NCI-H774 (cell line): Measurements from ENCODE around the gene USPL1.

Experiments used
- DNase-seq: peaks from one replicate; lab custom pipeline; 2025; lab: John Stamatoyannopoulos, UW

Gene USPL1

DNA sequence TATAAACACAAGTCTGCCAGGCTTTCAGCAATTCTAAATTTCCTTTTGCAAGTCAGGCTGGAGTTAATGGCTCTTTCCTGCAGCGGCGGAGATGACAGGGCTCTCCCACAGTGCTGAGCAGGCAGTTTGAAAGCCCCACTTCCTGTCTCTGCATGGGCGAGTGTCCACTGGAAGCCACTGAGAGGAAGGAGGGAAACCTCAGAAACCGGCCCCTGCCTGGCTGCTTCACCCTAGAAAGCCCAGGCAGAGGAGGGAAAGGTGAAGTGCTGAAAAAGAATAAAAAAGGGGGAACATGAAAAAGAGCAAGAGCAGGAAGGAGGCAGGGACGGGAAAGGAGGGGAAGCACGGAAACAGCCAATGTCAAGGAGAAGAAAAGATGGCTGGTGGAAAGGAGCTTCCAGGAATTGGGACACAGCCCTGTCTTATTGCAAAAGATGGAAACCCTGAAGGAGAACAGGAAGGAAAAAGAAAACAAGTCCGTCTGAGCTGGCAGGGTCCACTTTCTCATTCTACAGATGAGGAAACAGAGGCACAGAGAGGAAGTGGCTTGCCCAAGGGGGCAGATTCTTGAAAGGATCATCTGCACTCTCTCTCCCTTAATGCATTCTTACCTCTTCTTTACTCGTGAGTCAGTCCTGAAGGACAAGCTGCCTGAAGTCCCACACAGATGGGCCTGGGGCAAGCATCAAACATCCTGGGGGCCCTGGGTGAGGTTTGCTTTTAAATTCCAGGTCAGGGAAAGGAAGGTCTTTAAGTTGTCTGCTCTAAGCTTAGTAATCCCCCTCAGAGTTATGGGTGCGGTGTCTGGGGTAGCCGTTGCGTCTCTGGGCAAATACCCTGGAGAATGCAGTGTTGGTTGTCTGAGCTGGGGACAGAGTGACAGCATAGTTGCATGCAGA is 78.8 kb downstream of the USPL1 start:
- no peak for DNase-seq

DNA sequence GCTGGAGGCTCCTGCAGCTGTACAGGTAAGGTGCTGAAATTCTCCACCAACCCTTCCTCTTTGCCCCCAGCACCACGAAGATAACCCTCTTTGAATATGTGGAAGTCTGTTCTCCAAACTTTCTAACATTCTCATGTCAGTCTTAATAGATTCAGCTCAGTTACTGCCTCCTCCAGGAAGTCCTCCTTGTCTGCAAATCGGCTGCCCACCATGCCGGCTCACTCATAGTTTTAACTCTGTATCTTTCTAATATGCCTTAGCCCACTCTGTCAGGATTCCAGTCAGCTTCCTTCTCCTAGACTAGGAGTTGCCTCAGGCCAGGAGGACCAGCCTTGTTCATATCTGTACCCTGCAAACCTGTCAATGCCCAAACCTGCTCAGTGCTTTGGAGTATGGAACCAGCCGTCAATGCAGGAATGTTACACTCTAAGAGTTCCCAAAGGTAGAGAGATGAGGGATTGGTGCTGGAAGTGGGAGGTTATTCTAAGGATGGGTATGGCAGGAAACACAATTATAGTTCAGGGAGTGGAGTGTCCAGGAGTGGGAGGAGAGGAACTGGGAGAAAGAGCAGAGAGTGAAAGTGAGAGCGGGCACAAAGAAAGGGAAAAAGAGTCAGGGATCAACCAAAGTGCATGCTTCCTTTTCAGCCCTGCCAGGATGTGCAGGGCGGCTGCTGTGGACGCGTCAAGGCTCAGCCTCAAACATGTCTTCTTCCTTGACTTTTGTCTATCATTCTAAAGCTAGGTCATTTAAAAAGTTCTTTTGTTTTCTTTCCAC is 79.6 kb downstream of the USPL1 start:
- no peak for DNase-seq

DNA sequence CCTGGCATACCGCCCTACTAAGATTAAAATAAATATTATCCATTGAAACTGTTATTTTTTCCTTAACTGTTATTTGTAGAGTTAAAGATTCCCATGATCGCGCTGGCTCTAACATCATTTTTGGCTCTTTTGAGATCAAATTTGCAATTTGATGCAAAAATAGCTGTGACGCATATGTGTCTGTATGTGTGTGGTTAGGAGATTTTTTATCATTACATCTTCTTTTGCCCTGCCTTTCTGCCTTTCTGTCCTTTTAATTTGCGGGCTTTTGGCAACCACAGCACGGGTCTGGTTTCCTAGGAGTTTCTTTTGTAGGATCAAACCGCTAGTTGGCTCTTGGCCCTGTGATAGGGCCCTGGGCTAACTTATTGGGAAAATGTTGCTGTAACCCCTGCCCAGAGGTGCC is 80.3 kb downstream of the USPL1 start:
- no peak for DNase-seq

DNA sequence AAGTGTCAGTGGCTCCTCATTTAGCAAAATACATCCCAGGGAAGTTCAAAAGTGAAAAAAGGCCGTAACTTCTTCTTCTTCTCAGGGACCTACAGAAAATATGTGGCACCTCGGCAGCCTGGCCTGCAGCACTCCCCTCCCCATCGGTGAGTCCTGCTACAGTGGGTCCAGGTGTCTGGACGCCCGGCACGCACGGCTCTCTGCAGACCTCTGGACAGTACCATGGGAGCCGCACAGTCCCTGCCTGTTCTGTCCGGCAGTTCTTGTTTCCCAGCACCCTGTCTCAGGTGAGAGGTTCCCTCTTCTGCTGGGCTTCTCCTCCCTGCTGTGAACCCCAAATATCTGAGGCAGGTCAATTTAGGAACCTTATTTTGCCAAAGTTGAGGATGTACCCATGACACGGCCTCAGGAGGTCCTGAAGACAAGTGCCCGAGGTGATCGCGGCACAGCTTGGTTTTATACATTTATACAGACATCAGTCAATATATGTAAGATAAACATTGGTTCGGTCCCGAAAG is 80.8 kb downstream of the USPL1 start:
- no peak for DNase-seq

DNA sequence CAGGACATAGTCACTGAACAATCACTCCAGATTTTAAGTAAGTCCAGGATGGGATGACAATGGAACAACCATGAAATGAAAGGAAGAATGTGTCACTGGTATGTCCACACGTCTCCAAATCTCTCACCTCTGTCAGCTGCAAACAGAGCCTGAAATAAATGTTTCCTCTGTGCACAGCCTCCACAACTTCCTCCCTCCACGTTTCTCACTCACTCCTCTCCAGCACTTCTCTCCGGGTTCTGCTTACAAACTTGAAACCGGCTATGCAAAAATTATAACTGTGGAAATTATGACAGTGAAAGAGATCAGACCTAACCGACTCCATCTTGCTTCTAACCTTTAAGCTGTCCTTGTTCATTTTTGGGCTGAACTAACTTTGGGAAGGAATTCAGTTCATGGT is 82.6 kb downstream of the USPL1 start:
- DNase-seq = no peak

DNA sequence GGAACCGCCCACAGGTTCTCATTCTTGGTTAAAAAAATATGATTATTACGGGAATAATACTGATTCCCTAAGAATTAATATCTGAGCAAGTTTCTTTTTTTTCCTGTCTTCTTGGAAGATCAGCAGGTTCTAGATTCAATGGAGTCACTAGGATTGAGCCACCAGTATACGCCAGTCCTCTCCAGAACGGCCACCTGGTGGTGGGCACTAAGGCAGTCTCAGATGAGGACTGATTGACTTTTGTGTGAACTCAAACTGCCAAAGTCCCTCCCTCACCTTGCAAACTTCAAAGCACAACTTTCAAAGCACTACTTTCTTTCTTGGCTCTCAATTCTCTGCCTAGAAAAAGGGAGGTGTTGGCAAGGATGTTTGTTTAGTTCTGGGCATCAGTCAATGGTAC is 84.3 kb downstream of the USPL1 start:
- no peak for DNase-seq

DNA sequence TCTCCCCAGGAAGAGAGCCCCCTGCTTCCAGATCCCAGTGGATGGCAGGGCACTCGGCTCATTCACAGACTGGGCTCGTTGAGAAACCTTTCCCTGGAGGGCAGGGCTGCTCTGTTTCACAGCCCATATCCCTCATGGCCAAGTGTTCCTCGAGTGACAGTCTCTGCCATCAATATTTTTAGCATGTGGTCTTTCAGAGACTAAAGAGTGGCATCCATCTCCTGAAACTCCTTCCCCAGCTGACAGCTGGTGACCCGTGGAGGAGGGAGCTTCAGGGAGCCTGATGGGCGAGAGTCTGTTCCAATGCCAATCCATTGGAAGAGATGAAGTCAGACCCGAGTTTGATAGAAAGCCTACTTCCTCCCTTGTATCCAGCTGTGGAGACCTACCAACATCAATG is 86.9 kb downstream of the USPL1 start:
- no peak for DNase-seq

DNA sequence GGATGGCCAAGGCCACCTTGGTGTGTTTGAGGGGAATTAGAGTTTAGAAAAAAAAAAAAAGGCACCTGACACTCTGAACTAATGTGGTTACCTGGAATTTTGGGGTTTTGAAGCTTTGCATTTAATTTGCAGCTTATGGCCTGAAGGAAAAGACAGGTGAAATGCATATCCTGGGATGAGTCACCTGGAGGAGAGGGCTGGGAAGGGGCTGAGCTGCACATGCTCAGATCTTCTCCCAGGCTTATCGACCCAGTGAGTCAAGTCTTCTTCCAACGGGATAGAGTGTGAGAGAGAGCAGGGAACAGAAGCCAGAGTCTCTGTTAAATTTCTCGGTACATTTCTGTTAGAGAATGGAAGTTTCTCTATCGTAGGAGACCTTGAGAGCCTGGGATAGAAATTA is 88.0 kb downstream of the USPL1 start:
- no peak for DNase-seq

DNA sequence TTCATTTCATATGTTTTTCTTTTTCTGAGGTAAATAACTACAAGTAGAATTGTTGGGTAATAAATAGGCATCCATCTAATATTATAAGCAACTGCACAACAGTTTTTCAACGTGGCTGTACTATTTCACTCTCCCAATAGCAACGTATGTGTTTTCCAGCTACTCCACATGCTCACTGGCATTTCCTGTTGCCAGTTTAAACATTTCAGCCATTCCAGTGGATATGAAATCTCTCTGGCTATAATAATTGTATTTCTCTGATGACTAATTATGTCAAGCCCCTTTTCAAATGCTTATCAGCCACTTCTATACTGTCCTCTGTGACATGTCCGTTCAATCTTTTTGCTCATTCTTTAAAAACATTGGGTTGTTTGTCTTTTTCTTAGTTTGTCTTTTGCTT is 90.8 kb downstream of the USPL1 start:
- no peak for DNase-seq
